H9 (cell line): Measurements from ENCODE around the gene DNAAF1. TPM values are rescaled to one million over a fixed set of nuclear protein-coding genes. Genes with fewer than 3 reads are reported as not detected.

ENCODE experiments used
- DNase-seq: peaks from one replicate; pipeline ENCODE4 v3.0.0-alpha.2; 2017
- H2AFZ ChIP-seq: one replicate; pipeline ENCODE4 v1.6.1; 2013; ENCODE audit warnings: mild to moderate bottlenecking, low read length, control low read depth, moderate library complexity
- H2AK5ac ChIP-seq: 2 replicates; pipeline ENCODE4 v1.6.1; 2013; ENCODE audit warnings: low read length, control low read depth, mixed read lengths; ENCODE audit not compliant: insufficient read length
- H2BK120ac ChIP-seq: one replicate; pipeline ENCODE4 v1.6.1; 2013; ENCODE audit warnings: low read depth, mild to moderate bottlenecking, low read length, control low read depth, inconsistent platforms; ENCODE audit not compliant: poor library complexity, severe bottlenecking
- H2BK12ac ChIP-seq: 2 replicates; pipeline ENCODE4 v1.6.1; 2013; ENCODE audit warnings: low read length, control low read depth, mixed read lengths, low read depth; ENCODE audit not compliant: insufficient read length
- H2BK15ac ChIP-seq: 2 replicates; pipeline ENCODE4 v1.6.1; 2013; ENCODE audit warnings: low read depth, low read length, control low read depth
- H2BK20ac ChIP-seq: one replicate; pipeline ENCODE4 v1.6.1; 2013; ENCODE audit warnings: low read depth, mild to moderate bottlenecking, low read length, control low read depth, inconsistent platforms; ENCODE audit not compliant: poor library complexity, severe bottlenecking
- H2BK5ac ChIP-seq: 2 replicates; pipeline ENCODE4 v1.6.1; 2013; ENCODE audit warnings: low read length, control low read depth, mixed read lengths; ENCODE audit not compliant: insufficient read length
- H3K14ac ChIP-seq: 2 replicates; pipeline ENCODE4 v1.6.1; 2013; ENCODE audit warnings: low read length, control low read depth; ENCODE audit not compliant: insufficient read depth
- H3K18ac ChIP-seq: 2 replicates; pipeline ENCODE4 v1.6.1; 2013; ENCODE audit warnings: low read depth, mild to moderate bottlenecking, mixed read lengths, low read length, control low read depth; ENCODE audit not compliant: insufficient read length
- H3K23ac ChIP-seq: 2 replicates; pipeline ENCODE4 v1.6.1; 2013; ENCODE audit warnings: low read length, control low read depth, mixed read lengths, low read depth; ENCODE audit not compliant: insufficient read length
- H3K23me2 ChIP-seq: 2 replicates; pipeline ENCODE4 v1.6.1; 2013; ENCODE audit warnings: low read depth, mild to moderate bottlenecking, mixed read lengths, low read length, control low read depth; ENCODE audit not compliant: insufficient read length, poor library complexity, severe bottlenecking
- H3K27ac ChIP-seq: 2 replicates; pipeline ENCODE4 v1.5.1; 2013; ENCODE audit warnings: low read length, control low read depth, mixed read lengths, low read depth; ENCODE audit not compliant: insufficient read length
- H3K27me3 ChIP-seq: 2 replicates; pipeline ENCODE4 v1.6.1; 2013; ENCODE audit warnings: low read length, control low read depth, inconsistent platforms; ENCODE audit not compliant: insufficient read depth
- H3K4ac ChIP-seq: 2 replicates; pipeline ENCODE4 v1.6.1; 2013; ENCODE audit warnings: low read depth, mild to moderate bottlenecking, control low read depth, inconsistent platforms, low read length, moderate library complexity
- H3K4me1 ChIP-seq: 2 replicates; pipeline ENCODE4 v1.6.1; 2013; ENCODE audit warnings: low read length, control low read depth, inconsistent platforms; ENCODE audit not compliant: insufficient read depth
- H3K4me2 ChIP-seq: 2 replicates; pipeline ENCODE4 v1.6.1; 2013; ENCODE audit warnings: low read length, control low read depth, mixed read lengths; ENCODE audit not compliant: insufficient read length, insufficient read depth
- H3K56ac ChIP-seq: 2 replicates; pipeline ENCODE4 v1.6.1; 2013; ENCODE audit warnings: low read depth, mild to moderate bottlenecking, mixed read lengths, low read length, control low read depth; ENCODE audit not compliant: insufficient read length
- H3K79me1 ChIP-seq: 2 replicates; pipeline ENCODE4 v1.6.1; 2013; ENCODE audit warnings: low read depth, mild to moderate bottlenecking, moderate library complexity, low read length, control low read depth, inconsistent platforms; ENCODE audit not compliant: insufficient read depth, poor library complexity, severe bottlenecking
- H3K79me2 ChIP-seq: 2 replicates; pipeline ENCODE4 v1.6.1; 2013; ENCODE audit warnings: low read length, control low read depth, inconsistent platforms; ENCODE audit not compliant: insufficient read depth
- H3K9ac ChIP-seq: 2 replicates; pipeline ENCODE4 v1.6.1; 2013; ENCODE audit warnings: low read length, control low read depth, mixed read lengths; ENCODE audit not compliant: insufficient read length; ENCODE audit errors: extremely low read depth
- H3K9me3 ChIP-seq: one replicate; pipeline ENCODE4 v1.6.1; 2013; ENCODE audit warnings: low read depth, low read length, inconsistent platforms; ENCODE audit not compliant: control insufficient read depth
- H3T11ph ChIP-seq: one replicate; pipeline ENCODE4 v1.6.1; 2013; ENCODE audit warnings: mild to moderate bottlenecking, low read length, control low read depth, inconsistent platforms
- H4K20me1 ChIP-seq: one replicate; pipeline ENCODE4 v1.6.1; 2013; ENCODE audit not compliant: control insufficient read depth, insufficient read length, insufficient read depth
- H4K5ac ChIP-seq: 2 replicates; pipeline ENCODE4 v1.6.1; 2013; ENCODE audit warnings: low read depth, mild to moderate bottlenecking, mixed read lengths, low read length, control low read depth; ENCODE audit not compliant: insufficient read length
- H4K8ac ChIP-seq: replicated peaks from 2 replicates; pipeline ENCODE4 v1.6.1; 2013; ENCODE audit warnings: low read length, control low read depth, mixed read lengths, low read depth; ENCODE audit not compliant: insufficient read length
- H4K91ac ChIP-seq: 2 replicates; pipeline ENCODE4 v1.6.1; 2013; ENCODE audit warnings: low read depth, mild to moderate bottlenecking, moderate library complexity, mixed read lengths, low read length, control low read depth; ENCODE audit not compliant: insufficient read length
- H3K27ac Mint-ChIP-seq, 3 experiments: 2 replicates in 2 of 3; 3 replicates in 1 of 3; pipeline ENCODE4 v1.8.0; 2020 to 2021; ENCODE audit warnings: mixed read lengths in 3 of 3, mild to moderate bottlenecking in 1 of 3, moderate library complexity in 1 of 3
- H3K27me3 Mint-ChIP-seq: 2 replicates; pipeline ENCODE4 v1.8.0; 2021; ENCODE audit warnings: low read depth, mild to moderate bottlenecking, moderate library complexity, mixed read lengths
- H3K36me3 Mint-ChIP-seq, 3 experiments: 2 replicates in 2 of 3; 3 replicates in 1 of 3; pipeline ENCODE4 v1.8.0; 2020 to 2021; ENCODE audit warnings: low read depth in 3 of 3, mixed read lengths in 3 of 3; ENCODE audit not compliant: insufficient read depth in 1 of 3
- H3K4me1 Mint-ChIP-seq, 2 experiments: 2 replicates each; pipeline ENCODE4 v1.8.0; 2020; ENCODE audit warnings: mixed read lengths in 2 of 2
- H3K4me3 Mint-ChIP-seq, 2 experiments: 2 replicates in 1 of 2; 3 replicates in 1 of 2; pipeline ENCODE4 v1.8.0; 2020 to 2021; ENCODE audit warnings: mild to moderate bottlenecking in 2 of 2, mixed read lengths in 2 of 2, moderate library complexity in 1 of 2
- H3K9me3 Mint-ChIP-seq, 2 experiments: 2 replicates in 1 of 2; 3 replicates in 1 of 2; pipeline ENCODE4 v1.8.0; 2020; ENCODE audit warnings: mild to moderate bottlenecking in 2 of 2, mixed read lengths in 2 of 2, moderate library complexity in 1 of 2
- WGBS: extraction: QIAGEN DNeasy Blood & Tissue Kit; methylation state at CpG from one replicate; pipeline ENCODE4 v1.1.7; 2013; ENCODE audit warnings: missing lambda C conversion rate, low lambda C conversion rate, mixed read lengths; ENCODE audit not compliant: insufficient read length; ENCODE audit errors: extremely low coverage; 5-methylcytosine and 5-hydroxymethylcytosine counted together
- total RNA-seq: library from RNA; stranded (reverse); gene quantifications from 2 replicates; pipeline ENCODE4 v1.2.1, GENCODE V29; 2021
- TF ChIP-seq, protein P1 (sequence below): fragments of 200-600 bp; sonication (generic); conservative IDR thresholded peaks from 3 replicates; pipeline ENCODE4 v1.8.0; 2021; ENCODE audit warnings: antibody characterized with exemption, mild to moderate bottlenecking

Gene DNAAF1
- total RNA-seq, 1 experiment from 2014 or later = not detected

GRCh38 chr16:84193480-84193879, 48.4 kb downstream of the DNAAF1 start:
- Histone ChIP-seq H4K8ac (no peak overlapping the region), H4K91ac (no peak overlapping the region), H2BK120ac (no peak overlapping the region), H4K20me1 (no peaks in the 10 kb centered on the region), H2AK5ac (no peak overlapping the region), H3K23ac (no peak overlapping the region), H3K9me3 (no peaks in the 10 kb centered on the region), H3K4ac (no peak overlapping the region), H2BK20ac (no peak overlapping the region), H3K14ac (no peak overlapping the region), H2BK5ac (no peak overlapping the region), H3K4me1 (no peaks in the 10 kb centered on the region), H3K56ac (no peak overlapping the region), H3K18ac (no peak overlapping the region), H3K27ac (no peak overlapping the region), H3K79me2 (no peaks in the 10 kb centered on the region), H2AFZ (no peak overlapping the region), H3K9ac (no peak overlapping the region), H2BK12ac (no peak overlapping the region), H3K79me1 (no peaks in the 10 kb centered on the region), H3K23me2 (no peaks in the 10 kb centered on the region), H3T11ph (no peak overlapping the region), H4K5ac (no peak overlapping the region), H3K4me2 (no peak overlapping the region), H2BK15ac (no peak overlapping the region), H3K27me3 (no peaks in the 10 kb centered on the region)
- no peak for DNase-seq
- TF ChIP-seq, protein P1, sequence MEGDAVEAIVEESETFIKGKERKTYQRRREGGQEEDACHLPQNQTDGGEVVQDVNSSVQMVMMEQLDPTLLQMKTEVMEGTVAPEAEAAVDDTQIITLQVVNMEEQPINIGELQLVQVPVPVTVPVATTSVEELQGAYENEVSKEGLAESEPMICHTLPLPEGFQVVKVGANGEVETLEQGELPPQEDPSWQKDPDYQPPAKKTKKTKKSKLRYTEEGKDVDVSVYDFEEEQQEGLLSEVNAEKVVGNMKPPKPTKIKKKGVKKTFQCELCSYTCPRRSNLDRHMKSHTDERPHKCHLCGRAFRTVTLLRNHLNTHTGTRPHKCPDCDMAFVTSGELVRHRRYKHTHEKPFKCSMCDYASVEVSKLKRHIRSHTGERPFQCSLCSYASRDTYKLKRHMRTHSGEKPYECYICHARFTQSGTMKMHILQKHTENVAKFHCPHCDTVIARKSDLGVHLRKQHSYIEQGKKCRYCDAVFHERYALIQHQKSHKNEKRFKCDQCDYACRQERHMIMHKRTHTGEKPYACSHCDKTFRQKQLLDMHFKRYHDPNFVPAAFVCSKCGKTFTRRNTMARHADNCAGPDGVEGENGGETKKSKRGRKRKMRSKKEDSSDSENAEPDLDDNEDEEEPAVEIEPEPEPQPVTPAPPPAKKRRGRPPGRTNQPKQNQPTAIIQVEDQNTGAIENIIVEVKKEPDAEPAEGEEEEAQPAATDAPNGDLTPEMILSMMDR = no peak
- Mint-ChIP-seq H3K4me3 (no peak overlapping the region), H3K4me1 (peaks cover 3 to 18% of the 10 kb centered on the region in 2 experiments; a peak in 3 of 4 replicates), H3K9me3 (no peaks in the 10 kb centered on the region), H3K27ac (no peak overlapping the region; a peak in 1 of 7 replicates), H3K36me3 (no peaks in the 10 kb centered on the region), H3K27me3 (peaks cover 4% of the 10 kb centered on the region; the same call in 1 of the 2 replicates)
- no CpG with 5 or more reads among the region's 7 CpGs for WGBS
